WERI-Rb-1 (cell line): ENCODE data around the gene SETD2.

Experiments used
- DNase-seq: peaks from one replicate; pipeline ENCODE4 v3.0.0-alpha.2; 2020
- H3K27ac ChIP-seq: fragments of 250-450 bp; sonication (Bioruptor Pico); 2 replicates; pipeline ENCODE4 v1.5.1; 2020; ENCODE audit warnings: mild to moderate bottlenecking, moderate library complexity
- H3K27me3 ChIP-seq: fragments of 250-450 bp; sonication (Bioruptor Pico); 2 replicates; pipeline ENCODE4 v1.5.1; 2021; ENCODE audit warnings: mild to moderate bottlenecking, low read depth, moderate library complexity; ENCODE audit not compliant: insufficient read depth, severe bottlenecking
- H3K36me3 ChIP-seq: fragments of 250-450 bp; sonication (Bioruptor Pico); 2 replicates; pipeline ENCODE4 v1.5.1; 2020; ENCODE audit warnings: mild to moderate bottlenecking, moderate library complexity
- H3K4me3 ChIP-seq: 2 replicates; pipeline ENCODE4 v1.5.1; 2011; ENCODE audit warnings: low read depth, mild to moderate bottlenecking, control low read depth, low read length
- H3K9me3 ChIP-seq: fragments of 250-450 bp; sonication (Bioruptor Pico); 2 replicates; pipeline ENCODE4 v1.5.1; 2021; ENCODE audit warnings: mild to moderate bottlenecking, moderate library complexity; ENCODE audit not compliant: severe bottlenecking
- CTCF ChIP-seq: IDR thresholded peaks from 2 replicates; pipeline ENCODE4 v1.5.1; 2011; ENCODE audit warnings: low read depth, mild to moderate bottlenecking, control low read depth, inconsistent platforms, low read length

Gene SETD2

GRCh38 chr3:47158208-47158607 is 5.7 kb downstream of the SETD2 start:
- no peak for TF ChIP-seq CTCF
- Histone ChIP-seq H3K36me3 (peaks cover 10% of the 10 kb centered on the region), H3K9me3 (no peaks in the 10 kb centered on the region), H3K27me3 (no peaks in the 10 kb centered on the region), H3K4me3 (no peak overlapping the region), H3K27ac (no peak overlapping the region)
- DNase-seq, result no peak

GRCh38 chr3:47156396-47156795 is 7.5 kb downstream of the SETD2 start:
- H3K27me3 ChIP-seq, result no peaks in the 10 kb centered on the region
- no peak for DNase-seq
- H3K9me3 ChIP-seq, result no peaks in the 10 kb centered on the region
- H3K27ac ChIP-seq, result no peak overlapping the region
- no peak for TF ChIP-seq CTCF
- no peak overlapping the region for H3K4me3 ChIP-seq
- H3K36me3 ChIP-seq, result peaks cover 5% of the 10 kb centered on the region

GRCh38 chr3:47152578-47152977 is 11.3 kb downstream of the SETD2 start:
- H3K27me3 ChIP-seq, result no peaks in the 10 kb centered on the region
- no peak overlapping the region for H3K27ac ChIP-seq
- TF ChIP-seq CTCF, result no peak
- no peak overlapping the region for H3K4me3 ChIP-seq
- H3K36me3 ChIP-seq, result no peaks in the 10 kb centered on the region; the same call in none of the 2 replicates
- H3K9me3 ChIP-seq, result no peaks in the 10 kb centered on the region
- DNase-seq, result no peak

GRCh38 chr3:47151836-47152235 is 12.1 kb downstream of the SETD2 start:
- DNase-seq, result no peak
- Histone ChIP-seq H3K36me3 (no peaks in the 10 kb centered on the region; the same call in 1 of the 2 replicates), H3K27me3 (no peaks in the 10 kb centered on the region), H3K4me3 (no peak overlapping the region), H3K27ac (no peak overlapping the region), H3K9me3 (no peaks in the 10 kb centered on the region)
- no peak for TF ChIP-seq CTCF

GRCh38 chr3:47149339-47149933 is 14.5 kb downstream of the SETD2 start:
- DNase-seq, result no peak
- H3K9me3 ChIP-seq, result no peaks in the 10 kb centered on the region
- no peak overlapping the region for H3K27ac ChIP-seq
- no peaks in the 10 kb centered on the region; the same call in 1 of the 2 replicates for H3K36me3 ChIP-seq
- TF ChIP-seq CTCF, result no peak
- H3K4me3 ChIP-seq, result no peak overlapping the region
- no peaks in the 10 kb centered on the region for H3K27me3 ChIP-seq

GRCh38 chr3:47145272-47145671 is 18.6 kb downstream of the SETD2 start:
- no peak for DNase-seq
- H3K27me3 ChIP-seq, result no peaks in the 10 kb centered on the region
- TF ChIP-seq CTCF, result no peak
- H3K4me3 ChIP-seq, result no peak overlapping the region
- H3K27ac ChIP-seq, result no peak overlapping the region
- H3K36me3 ChIP-seq, result no peaks in the 10 kb centered on the region
- no peaks in the 10 kb centered on the region for H3K9me3 ChIP-seq
